Ovary (tissue), 3 donors: ENCODE results near the gene ZPBP2.

Source experiments
- POLR2A ChIP-seq: fragments of 450-650 bp; IDR thresholded peaks from one replicate; pipeline ENCODE4 v1.6.1; 2017; ENCODE audit warnings: antibody characterized with exemption, mild to moderate bottlenecking, moderate library complexity
- TF ChIP-seq, protein P1 (sequence below), 3 donors: fragments of 450-650 bp in 2 of 3; fragments of 200-600 bp in 1 of 3; IDR thresholded peaks; one replicate each; pipeline versions ENCODE4 v1.5.1 to v1.8.0; 2016 to 2022; ENCODE audit warnings: antibody characterized with exemption in 3 of 3, mild to moderate bottlenecking in 1 of 3
- donor health status: DM: no; HTN: no; CAD: no.

DNA sequence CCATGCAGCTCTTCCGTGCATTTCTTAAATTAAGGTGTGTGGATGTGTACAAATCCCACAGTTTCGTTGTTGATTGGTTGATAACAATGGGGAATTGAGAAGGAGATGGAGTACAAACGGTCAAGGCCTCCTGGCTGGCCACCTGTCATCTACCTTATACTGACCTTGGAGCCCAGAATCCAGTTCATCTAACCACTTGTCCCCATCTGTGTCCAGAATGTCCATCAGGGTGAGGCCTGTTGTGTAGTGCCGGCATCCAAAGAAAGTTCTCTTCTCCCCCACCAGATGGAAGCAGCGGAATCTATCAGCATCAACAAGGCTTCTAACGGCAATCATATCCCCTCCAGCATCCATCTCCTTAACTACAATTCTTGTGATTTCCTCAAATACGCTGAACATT, 48.9 kb downstream of the ZPBP2 start:
- no peak for TF ChIP-seq POLR2A
- TF ChIP-seq, protein P1, sequence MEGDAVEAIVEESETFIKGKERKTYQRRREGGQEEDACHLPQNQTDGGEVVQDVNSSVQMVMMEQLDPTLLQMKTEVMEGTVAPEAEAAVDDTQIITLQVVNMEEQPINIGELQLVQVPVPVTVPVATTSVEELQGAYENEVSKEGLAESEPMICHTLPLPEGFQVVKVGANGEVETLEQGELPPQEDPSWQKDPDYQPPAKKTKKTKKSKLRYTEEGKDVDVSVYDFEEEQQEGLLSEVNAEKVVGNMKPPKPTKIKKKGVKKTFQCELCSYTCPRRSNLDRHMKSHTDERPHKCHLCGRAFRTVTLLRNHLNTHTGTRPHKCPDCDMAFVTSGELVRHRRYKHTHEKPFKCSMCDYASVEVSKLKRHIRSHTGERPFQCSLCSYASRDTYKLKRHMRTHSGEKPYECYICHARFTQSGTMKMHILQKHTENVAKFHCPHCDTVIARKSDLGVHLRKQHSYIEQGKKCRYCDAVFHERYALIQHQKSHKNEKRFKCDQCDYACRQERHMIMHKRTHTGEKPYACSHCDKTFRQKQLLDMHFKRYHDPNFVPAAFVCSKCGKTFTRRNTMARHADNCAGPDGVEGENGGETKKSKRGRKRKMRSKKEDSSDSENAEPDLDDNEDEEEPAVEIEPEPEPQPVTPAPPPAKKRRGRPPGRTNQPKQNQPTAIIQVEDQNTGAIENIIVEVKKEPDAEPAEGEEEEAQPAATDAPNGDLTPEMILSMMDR (IDR thresholded peaks at IDR 0.05) = no peak
